Femur (tissue), 1 donor: ENCODE measurements around the gene XIAP.

Experiments
- DNase-seq: peaks from one replicate; pipeline ENCODE4 v3.0.0-alpha.2; 2017

XIAP gene

DNA sequence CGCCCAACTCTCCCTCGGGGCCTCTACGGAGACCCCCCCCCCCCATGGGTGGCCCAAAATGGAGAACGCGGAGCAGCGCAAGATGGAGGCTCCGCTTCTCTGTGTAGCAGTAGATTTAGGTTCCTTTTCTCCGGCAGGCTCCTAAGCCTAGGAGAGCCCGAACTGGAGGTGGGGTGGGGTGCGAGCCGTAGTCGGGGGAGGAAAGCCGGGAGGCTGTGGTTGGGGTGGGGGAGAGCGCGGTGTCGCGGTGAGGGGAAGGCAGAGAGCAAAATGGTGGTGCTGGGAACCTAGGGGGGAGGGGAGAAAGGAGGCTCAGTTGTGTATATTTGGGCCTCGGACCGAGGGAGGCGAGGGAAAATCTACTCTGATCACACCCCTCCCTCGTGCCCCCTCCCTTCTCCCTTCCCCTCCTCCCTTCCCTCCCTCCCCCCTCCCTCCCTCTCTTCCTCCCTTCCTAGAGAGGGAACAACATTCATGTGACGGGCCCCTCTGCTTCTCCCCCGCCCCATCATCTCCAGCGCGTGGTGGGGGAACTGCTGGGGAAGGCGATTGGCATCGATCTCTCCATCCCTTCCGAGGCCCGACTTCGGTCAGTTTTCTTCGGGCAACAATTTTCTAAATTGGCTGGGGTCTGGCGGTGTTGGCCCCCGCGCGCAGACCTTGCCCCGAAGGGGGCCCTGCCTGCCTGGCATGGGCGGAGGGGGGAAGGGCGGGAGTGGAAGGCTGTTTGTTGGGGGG lies 101.6 kb downstream of the XIAP start, which contains the start of gene STAG2:
TSS of gene STAG2 (plus strand) at position 439 of the 738 bp plus-strand sequence. CDS start 60,922 bp downstream, outside the sequence.
- peak; percentile 91 for DNase-seq

DNA sequence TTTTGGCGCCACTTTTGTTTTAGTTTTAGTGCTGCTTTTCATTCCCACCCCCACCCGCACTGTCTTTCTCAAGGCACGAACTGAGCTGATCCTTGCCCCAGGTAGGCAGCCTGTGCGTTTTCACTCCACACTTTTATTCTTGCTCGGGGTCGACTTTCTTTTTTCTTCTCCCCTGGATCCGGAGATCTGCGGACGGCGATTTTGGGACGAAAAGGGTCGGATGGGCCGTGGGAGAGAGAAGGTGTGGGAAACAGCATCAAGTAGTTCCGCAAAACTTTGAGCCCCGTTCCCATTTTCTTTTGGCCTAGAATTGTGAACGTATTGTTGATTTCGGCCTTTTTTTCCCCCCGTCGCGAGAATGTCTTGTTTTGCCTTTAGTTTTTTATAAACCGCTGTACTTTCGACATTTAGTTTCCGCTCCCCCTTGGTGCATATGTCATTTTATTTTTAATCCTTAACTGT lies 102.2 kb downstream of the XIAP start:
- DNase-seq = no peak

- peak; percentile 96 for DNase-seq
Observed at GRCh38 chrX:123962794-123963373, 103.0 kb downstream of the XIAP start.
